Liver (tissue), 9 donors: ENCODE results near the gene PET100. TPM values are rescaled to one million over a fixed set of nuclear protein-coding genes. Genes with fewer than 3 reads are reported as not detected.

ENCODE experiments used
- DNase-seq: peaks from one replicate; pipeline ENCODE4 v3.0.0-alpha.2; 2017; ENCODE audit warnings: low spot score
- H3K27ac ChIP-seq, 2 donors: one replicate each; pipeline ENCODE4 v1.7.0; 2013; ENCODE audit warnings: inconsistent platforms in 2 of 2, low read length in 2 of 2, control low read depth in 1 of 2, low read depth in 1 of 2, mild to moderate bottlenecking in 1 of 2
- H3K27me3 ChIP-seq, 4 donors: one replicate each; pipeline versions ENCODE4 v1.6.1 to v1.7.0; 2013; ENCODE audit warnings: low read length in 3 of 4, inconsistent platforms in 1 of 4, mild to moderate bottlenecking in 1 of 4, moderate library complexity in 1 of 4; ENCODE audit not compliant: control insufficient read depth in 4 of 4, insufficient read depth in 4 of 4
- H3K36me3 ChIP-seq, 4 donors: one replicate each; pipeline versions ENCODE4 v1.6.1 to v1.7.0; 2013; ENCODE audit warnings: low read length in 3 of 4, mild to moderate bottlenecking in 3 of 4, low read depth in 1 of 4, moderate library complexity in 1 of 4; ENCODE audit not compliant: control insufficient read depth in 4 of 4, insufficient read depth in 3 of 4
- H3K4me1 ChIP-seq, 4 donors: one replicate each; pipeline versions ENCODE4 v1.6.1 to v1.7.0; 2013; ENCODE audit warnings: low read length in 3 of 4, mild to moderate bottlenecking in 3 of 4, moderate library complexity in 1 of 4; ENCODE audit not compliant: control insufficient read depth in 4 of 4, insufficient read depth in 4 of 4
- H3K4me3 ChIP-seq, 3 donors: one replicate each; pipeline versions ENCODE4 v1.6.1 to v1.7.0; 2013; ENCODE audit warnings: low read length in 3 of 3, control low read depth in 1 of 3, low read depth in 1 of 3, mild to moderate bottlenecking in 1 of 3
- H3K9ac ChIP-seq, 2 donors: one replicate each; pipeline ENCODE4 v1.7.0; 2013; ENCODE audit warnings: low read length in 2 of 2, mild to moderate bottlenecking in 2 of 2, moderate library complexity in 2 of 2, control low read depth in 1 of 2, low read depth in 1 of 2
- H3K9me3 ChIP-seq, 4 donors: one replicate each; pipeline versions ENCODE4 v1.6.1 to v1.7.0; 2013; ENCODE audit warnings: low read length in 3 of 4; ENCODE audit not compliant: control insufficient read depth in 4 of 4
- ATF3 ChIP-seq: IDR thresholded peaks from 2 replicates; pipeline ENCODE4 v1.6.1; 2016; ENCODE audit warnings: antibody characterized with exemption
- EGR1 ChIP-seq, 2 donors: IDR thresholded peaks; 2 replicates each; pipeline ENCODE4 v1.6.1; 2016 to 2018; ENCODE audit warnings: antibody characterized with exemption in 2 of 2, low read depth in 2 of 2
- FOXA1 ChIP-seq: IDR thresholded peaks from 2 replicates; pipeline ENCODE4 v1.6.1; 2016; ENCODE audit warnings: antibody characterized with exemption
- FOXA2 ChIP-seq: IDR thresholded peaks from 2 replicates; pipeline ENCODE4 v1.6.1; 2016; ENCODE audit warnings: antibody characterized with exemption
- GABPA ChIP-seq, 2 donors: IDR thresholded peaks in 1 of 2; conservative IDR thresholded peaks in 1 of 2; 2 replicates each; pipeline ENCODE4 v1.6.1; 2016; ENCODE audit warnings: antibody characterized with exemption in 2 of 2, mild to moderate bottlenecking in 1 of 2, moderate library complexity in 1 of 2
- HNF4A ChIP-seq, 2 donors: conservative IDR thresholded peaks; 2 replicates each; pipeline ENCODE4 v1.6.1; 2016; ENCODE audit warnings: antibody characterized with exemption in 2 of 2, mild to moderate bottlenecking in 2 of 2
- HNF4G ChIP-seq: IDR thresholded peaks from 2 replicates; pipeline ENCODE4 v1.6.1; 2016; ENCODE audit warnings: antibody characterized with exemption
- JUND ChIP-seq, 2 donors: IDR thresholded peaks; 2 replicates each; pipeline ENCODE4 v1.6.1; 2016; ENCODE audit warnings: antibody characterized with exemption in 2 of 2
- NR2F2 ChIP-seq: IDR thresholded peaks from 2 replicates; pipeline ENCODE4 v1.6.1; 2016; ENCODE audit warnings: antibody characterized with exemption
- RAD21 ChIP-seq, 2 donors: IDR thresholded peaks; 2 replicates each; pipeline ENCODE4 v1.6.1; 2016; ENCODE audit warnings: antibody characterized with exemption in 2 of 2, mild to moderate bottlenecking in 2 of 2
- RXRA ChIP-seq, 2 donors: IDR thresholded peaks; 2 replicates each; pipeline ENCODE4 v1.6.1; 2017 to 2018; ENCODE audit warnings: antibody characterized with exemption in 2 of 2, mild to moderate bottlenecking in 1 of 2
- SP1 ChIP-seq: IDR thresholded peaks from 2 replicates; pipeline ENCODE4 v1.6.1; 2018; ENCODE audit warnings: antibody characterized with exemption, mild to moderate bottlenecking
- TAF1 ChIP-seq: conservative IDR thresholded peaks from 2 replicates; pipeline ENCODE4 v1.6.1; 2016; ENCODE audit warnings: antibody characterized with exemption, mild to moderate bottlenecking
- YY1 ChIP-seq: IDR thresholded peaks from 2 replicates; pipeline ENCODE4 v1.6.1; 2016; ENCODE audit warnings: antibody characterized with exemption, mild to moderate bottlenecking
- ZBTB33 ChIP-seq: IDR thresholded peaks from 2 replicates; pipeline ENCODE4 v1.6.1; 2016; ENCODE audit warnings: antibody characterized with exemption
- WGBS: extraction: QIAGEN DNeasy Blood & Tissue Kit; methylation state at CpG from one replicate; pipeline ENCODE4 v1.1.7; 2013; 5-methylcytosine and 5-hydroxymethylcytosine counted together
- polyA plus RNA-seq, 2 donors: library from polyadenylated mRNA; stranded (reverse) in 1 of 2; unstranded in 1 of 2; fragments of 200-250 nt in 1 of 2; fragments of >200 nt in 1 of 2; fragmentation: Nextera tagmentation in 1 of 2; extraction: Ambion mirVana in 1 of 2; gene quantifications; one replicate each; pipeline versions ENCODE4 v1.2.1 to v1.2.3, GENCODE V29; 2013 to 2015
- total RNA-seq, 2 donors: library from RNA; depleted of rRNA; stranded (reverse); fragments of >200 nt; gene quantifications; one replicate each; pipeline ENCODE4 v1.2.3, GENCODE V29; 2014
- TF ChIP-seq, protein P1 (sequence below): fragments of 150-350 bp; IDR thresholded peaks from 2 replicates; pipeline ENCODE4 v1.5.1; 2017; ENCODE audit warnings: improper control_type of control experiment, low read depth, low read length; ENCODE audit not compliant: missing input control
- TF ChIP-seq, protein P2 (sequence below): IDR thresholded peaks from 2 replicates; pipeline ENCODE4 v1.6.1; 2016; ENCODE audit warnings: antibody characterized with exemption
- donor health status: healthy.
- donor health status: healthy.
- donor health status: healthy.
- donor health status: healthy.
- donor health status: healthy.

The PET100 gene
- total and polyA plus RNA-seq, 4 donors = 4.8 to 225 (median 26.7) TPM

GRCh38 chr19:7607212-7607873 lies 22.2 kb upstream of the PET100 start:
- no peak overlapping the region for H3K9ac ChIP-seq
- H3K27me3 ChIP-seq = no peaks in the 10 kb centered on the region
- no peak for DNase-seq
- peaks cover 0 to 3% (median under 1%) of the 10 kb centered on the region in 4 donors for H3K4me1 ChIP-seq
- H3K9me3 ChIP-seq = no peaks in the 10 kb centered on the region
- H3K4me3 ChIP-seq = no peak overlapping the region
- H3K27ac ChIP-seq = no peak overlapping the region
- TF ChIP-seq EGR1 (IDR thresholded peaks at IDR 0.05; ENCODE audit: low read depth in 2 of 2) (no peak), RAD21 (IDR thresholded peaks at IDR 0.05) (no peak), ATF3 (no peak), JUND (IDR thresholded peaks at IDR 0.05) (no peak), GABPA (IDR thresholded peaks at IDR 0.05 in 1 of 2, conservative IDR thresholded peaks at IDR 0.05 in 1 of 2) (no peak), FOXA2 (no peak), YY1 (no peak), SP1 (no peak), HNF4A (conservative IDR thresholded peaks at IDR 0.05) (no peak), FOXA1 (no peak), RXRA (IDR thresholded peaks at IDR 0.05) (no peak), HNF4G (no peak), ZBTB33 (no peak), NR2F2 (no peak), TAF1 (no peak)
- TF ChIP-seq, protein P1, sequence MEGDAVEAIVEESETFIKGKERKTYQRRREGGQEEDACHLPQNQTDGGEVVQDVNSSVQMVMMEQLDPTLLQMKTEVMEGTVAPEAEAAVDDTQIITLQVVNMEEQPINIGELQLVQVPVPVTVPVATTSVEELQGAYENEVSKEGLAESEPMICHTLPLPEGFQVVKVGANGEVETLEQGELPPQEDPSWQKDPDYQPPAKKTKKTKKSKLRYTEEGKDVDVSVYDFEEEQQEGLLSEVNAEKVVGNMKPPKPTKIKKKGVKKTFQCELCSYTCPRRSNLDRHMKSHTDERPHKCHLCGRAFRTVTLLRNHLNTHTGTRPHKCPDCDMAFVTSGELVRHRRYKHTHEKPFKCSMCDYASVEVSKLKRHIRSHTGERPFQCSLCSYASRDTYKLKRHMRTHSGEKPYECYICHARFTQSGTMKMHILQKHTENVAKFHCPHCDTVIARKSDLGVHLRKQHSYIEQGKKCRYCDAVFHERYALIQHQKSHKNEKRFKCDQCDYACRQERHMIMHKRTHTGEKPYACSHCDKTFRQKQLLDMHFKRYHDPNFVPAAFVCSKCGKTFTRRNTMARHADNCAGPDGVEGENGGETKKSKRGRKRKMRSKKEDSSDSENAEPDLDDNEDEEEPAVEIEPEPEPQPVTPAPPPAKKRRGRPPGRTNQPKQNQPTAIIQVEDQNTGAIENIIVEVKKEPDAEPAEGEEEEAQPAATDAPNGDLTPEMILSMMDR = no peak
- TF ChIP-seq, protein P2, sequence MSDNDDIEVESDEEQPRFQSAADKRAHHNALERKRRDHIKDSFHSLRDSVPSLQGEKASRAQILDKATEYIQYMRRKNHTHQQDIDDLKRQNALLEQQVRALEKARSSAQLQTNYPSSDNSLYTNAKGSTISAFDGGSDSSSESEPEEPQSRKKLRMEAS = no peak
- H3K36me3 ChIP-seq = peaks cover 8 to 43% (median 16%) of the 10 kb centered on the region in 4 donors
- 90% methylated on average over 10 of the region's 10 CpGs for WGBS

- peaks cover 13 to 45% (median 16%) of the 10 kb centered on the region in 4 donors for H3K36me3 ChIP-seq
- no peak overlapping the region for H3K27ac ChIP-seq
- no peaks in the 10 kb centered on the region for H3K9me3 ChIP-seq
- H3K27me3 ChIP-seq = no peaks in the 10 kb centered on the region
- H3K4me1 ChIP-seq = no peaks in the 10 kb centered on the region
- DNase-seq = no peak
- no peak overlapping the region for H3K4me3 ChIP-seq
- TF ChIP-seq, protein P2 = no peak
- WGBS = 95% methylated on average over 25 of the region's 25 CpGs
- H3K9ac ChIP-seq = no peak overlapping the region
These were observed 21.6 kb upstream of the PET100 start for GRCh38 chr19:7607874-7608560.
